ENCODE measurements around the gene RARB. TPM values are rescaled to one million over a fixed set of nuclear protein-coding genes. Genes with fewer than 3 reads are reported as not detected.

RARB gene
- total and polyA plus RNA-seq, 9 of the 15 experiments (the other 6 are each of a cell fraction or from before 2014, with no cell fraction given) = 0.15 to 1.3 (median 0.27) TPM

DNA sequence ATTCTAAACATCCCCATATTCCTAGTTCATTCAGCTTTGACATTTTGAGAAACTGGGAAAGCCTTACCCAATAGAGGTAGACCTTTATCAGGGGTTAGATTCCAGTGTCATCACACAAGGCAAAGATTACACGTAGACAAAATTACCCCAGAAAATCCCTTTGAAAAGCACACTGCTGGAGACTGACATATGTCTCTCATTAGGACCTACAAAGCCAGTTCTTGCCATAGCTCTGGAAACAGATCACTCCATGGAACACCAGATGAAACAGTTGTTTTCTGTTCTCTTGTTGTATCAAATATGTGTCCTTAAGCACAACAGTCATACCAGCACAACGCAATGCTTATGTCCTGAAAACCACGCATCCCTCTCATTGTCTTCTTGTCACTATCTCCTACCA lies 44.7 kb downstream of the RARB start (continued):
- TF ChIP-seq MTF1 (CRISPR knock-in tag; IDR thresholded peaks at IDR 0.05; ENCODE audit: borderline replicate concordance) (no peak), SP1 (CRISPR knock-in tag; IDR thresholded peaks at IDR 0.05) (no peak), ZNF311 (CRISPR knock-in tag; IDR thresholded peaks at IDR 0.05) (no peak)

DNA sequence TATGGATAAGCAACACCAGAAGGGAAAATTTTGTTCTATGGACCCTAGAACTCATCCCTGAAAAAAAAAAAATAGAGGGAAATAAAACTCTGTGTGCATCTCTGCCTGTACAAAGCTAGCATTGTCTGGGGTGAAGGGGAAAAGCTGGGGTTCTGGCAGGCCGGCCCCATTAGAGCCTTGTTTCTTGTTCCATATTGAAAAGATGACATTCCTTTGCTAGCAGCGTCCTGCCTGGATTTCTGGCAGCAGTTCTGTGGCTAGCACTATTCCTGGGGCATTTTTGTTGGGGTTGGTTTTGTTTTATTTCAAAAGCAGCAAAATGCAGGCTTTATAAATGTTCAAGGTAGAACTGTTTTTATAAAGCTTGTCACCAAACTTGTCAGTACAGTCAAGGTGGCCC lies 45.2 kb downstream of the RARB start:
- Histone ChIP-seq H3K9me1 (ENCODE audit: control insufficient read depth, insufficient read depth, low read length) (no peaks in the 10 kb centered on the region), H3K9ac (ENCODE audit: insufficient read depth in 1 of 2, low read depth in 2 of 2, low read length in 2 of 2) (no peak overlapping the region), H4K20me1 (replicated peaks; ENCODE audit: control insufficient read depth, insufficient read depth, low read length) (no peaks in the 10 kb centered on the region), H3K27ac (ENCODE audit: extremely low read depth, low read depth, low read length) (no peak overlapping the region), H3K36me3 (ENCODE audit: control insufficient read depth, insufficient read depth, low read length) (no peaks in the 10 kb centered on the region), H3K9me3 (replicated peaks; ENCODE audit: control insufficient read depth, insufficient read depth, low read depth, low read length) (no peaks in the 10 kb centered on the region), H3K27me3 (ENCODE audit: control insufficient read depth in 2 of 2, insufficient read depth in 2 of 2, low read length in 2 of 2) (no peaks in the 10 kb centered on the region), H3K79me2 (ENCODE audit: control insufficient read depth, insufficient read depth, low read length) (no peaks in the 10 kb centered on the region), H3K4me3 (no peak overlapping the region), H3K4me2 (ENCODE audit: insufficient read depth, low read length) (no peak overlapping the region), H2AFZ (ENCODE audit: low read depth, low read length) (no peak overlapping the region), H3K4me1 (replicated peaks in 1 of 2; ENCODE audit: control insufficient read depth in 2 of 2, insufficient read depth in 2 of 2, low read length in 2 of 2) (no peaks in the 10 kb centered on the region)
- in situ Hi-C loops (cut with MboI) = no loop called here
- no TSS peak for BruUV-seq (replicated peaks)
- DNase-seq (ENCODE audit: extremely low read depth in 1 of 4, low spot score in 3 of 4) = no peak
- FAIRE-seq = no peak
- no peak for ATAC-seq
- 0% methylated on average over 2 of the region's 2 CpGs for WGBS (ENCODE audit: insufficient coverage, low coverage, missing lambda C conversion rate)
- intact Hi-C loops (cut with micrococcal nuclease) = no loop called here
- POLR2A ChIA-PET = interaction anchor here (0.9 kb wide), 1 partner anchor 9 kb away, joined by 3 read pairs; no protein-coding TSS in a partner anchor
- CTCF ChIA-PET (ENCODE audit: low intra/inter-chr PET ratio) = no interaction called here
- no peak for TF ChIP-seq SMARCA5 (IDR thresholded peaks at IDR 0.05)
- no peak for TF ChIP-seq RB1 (IDR thresholded peaks at IDR 0.05; ENCODE audit: low read depth)
- no peak for TF ChIP-seq ZNF165 (CRISPR knock-in tag; IDR thresholded peaks at IDR 0.05; ENCODE audit: borderline replicate concordance)
- no peak for TF ChIP-seq RFX1 (IDR thresholded peaks at IDR 0.05)
- TF ChIP-seq, protein P1, sequence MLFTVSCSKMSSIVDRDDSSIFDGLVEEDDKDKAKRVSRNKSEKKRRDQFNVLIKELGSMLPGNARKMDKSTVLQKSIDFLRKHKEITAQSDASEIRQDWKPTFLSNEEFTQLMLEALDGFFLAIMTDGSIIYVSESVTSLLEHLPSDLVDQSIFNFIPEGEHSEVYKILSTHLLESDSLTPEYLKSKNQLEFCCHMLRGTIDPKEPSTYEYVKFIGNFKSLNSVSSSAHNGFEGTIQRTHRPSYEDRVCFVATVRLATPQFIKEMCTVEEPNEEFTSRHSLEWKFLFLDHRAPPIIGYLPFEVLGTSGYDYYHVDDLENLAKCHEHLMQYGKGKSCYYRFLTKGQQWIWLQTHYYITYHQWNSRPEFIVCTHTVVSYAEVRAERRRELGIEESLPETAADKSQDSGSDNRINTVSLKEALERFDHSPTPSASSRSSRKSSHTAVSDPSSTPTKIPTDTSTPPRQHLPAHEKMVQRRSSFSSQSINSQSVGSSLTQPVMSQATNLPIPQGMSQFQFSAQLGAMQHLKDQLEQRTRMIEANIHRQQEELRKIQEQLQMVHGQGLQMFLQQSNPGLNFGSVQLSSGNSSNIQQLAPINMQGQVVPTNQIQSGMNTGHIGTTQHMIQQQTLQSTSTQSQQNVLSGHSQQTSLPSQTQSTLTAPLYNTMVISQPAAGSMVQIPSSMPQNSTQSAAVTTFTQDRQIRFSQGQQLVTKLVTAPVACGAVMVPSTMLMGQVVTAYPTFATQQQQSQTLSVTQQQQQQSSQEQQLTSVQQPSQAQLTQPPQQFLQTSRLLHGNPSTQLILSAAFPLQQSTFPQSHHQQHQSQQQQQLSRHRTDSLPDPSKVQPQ (CRISPR knock-in tag; IDR thresholded peaks at IDR 0.05; ENCODE audit: borderline replicate concordance) = no peak
- TF ChIP-seq, protein P2, sequence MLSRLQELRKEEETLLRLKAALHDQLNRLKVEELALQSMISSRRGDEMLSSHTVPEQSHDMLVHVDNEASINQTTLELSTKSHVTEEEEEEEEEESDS (CRISPR knock-in tag; IDR thresholded peaks at IDR 0.05) = no peak
- TF ChIP-seq ZBED1 (IDR thresholded peaks at IDR 0.05) = no peak
- no peak for TF ChIP-seq ZNF436 (CRISPR knock-in tag; IDR thresholded peaks at IDR 0.05)
- TF ChIP-seq SAP30 (IDR thresholded peaks at IDR 0.05; ENCODE audit: borderline replicate concordance, insufficient read depth, low read depth, low read length, poor library complexity, severe bottlenecking) = no peak
- TF ChIP-seq XRCC5 (IDR thresholded peaks at IDR 0.05; ENCODE audit: low read depth, low read length) = no peak
- no peak for TF ChIP-seq SMAD2 (IDR thresholded peaks at IDR 0.05; ENCODE audit: low read depth, low read length)
- no peak for TF ChIP-seq KAT2B (IDR thresholded peaks at IDR 0.05; ENCODE audit: low read depth, low read length)
- TF ChIP-seq TCF3 (CRISPR knock-in tag; IDR thresholded peaks at IDR 0.05) = no peak
- TF ChIP-seq ARID1B (IDR thresholded peaks at IDR 0.05) = no peak
- no peak for TF ChIP-seq ZNF586 (CRISPR knock-in tag; conservative IDR thresholded peaks at IDR 0.05)
- no peak for TF ChIP-seq NR2C2 (CRISPR knock-in tag; IDR thresholded peaks at IDR 0.05)
- TF ChIP-seq NR2C2 (tag; IDR thresholded peaks at IDR 0.05) = no peak
- no peak for TF ChIP-seq DPF2 (IDR thresholded peaks at IDR 0.05)
- no peak for TF ChIP-seq TAF7 (tag; IDR thresholded peaks at IDR 0.05)
- TF ChIP-seq, protein P3, sequence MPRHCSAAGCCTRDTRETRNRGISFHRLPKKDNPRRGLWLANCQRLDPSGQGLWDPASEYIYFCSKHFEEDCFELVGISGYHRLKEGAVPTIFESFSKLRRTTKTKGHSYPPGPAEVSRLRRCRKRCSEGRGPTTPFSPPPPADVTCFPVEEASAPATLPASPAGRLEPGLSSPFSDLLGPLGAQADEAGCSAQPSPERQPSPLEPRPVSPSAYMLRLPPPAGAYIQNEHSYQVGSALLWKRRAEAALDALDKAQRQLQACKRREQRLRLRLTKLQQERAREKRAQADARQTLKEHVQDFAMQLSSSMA (CRISPR knock-in tag; IDR thresholded peaks at IDR 0.05) = no peak

Measured in K562 (cell line).